Measurements from ENCODE around the gene NAA10. TPM values are rescaled to one million over a fixed set of nuclear protein-coding genes. Genes with fewer than 3 reads are reported as not detected.

The NAA10 gene
- total RNA-seq, 1 donor from 2014 or later: 73.6 TPM

GRCh38 chrX:153948002-153948466, 13.2 kb upstream of the NAA10 start:
- ATAC-seq: no peak

- peak; percentile 78 for ATAC-seq
Measured at GRCh38 chrX:153947009-153947769, 12.4 kb upstream of the NAA10 start.

GRCh38 chrX:153945956-153946943, 11.4 kb upstream of the NAA10 start:
- no peak for ATAC-seq

- ATAC-seq: no peak
Measured at GRCh38 chrX:153944800-153945150, 9.9 kb upstream of the NAA10 start.

- no peak for ATAC-seq
Measured at GRCh38 chrX:153944140-153944799, 9.4 kb upstream of the NAA10 start, which contains the start of gene RENBP. Gene RENBP, minus strand, starts transcription at chrX:153944643. Its CDS starts 33 bp downstream, at chrX:153944610.

- ATAC-seq: no peak
Measured at GRCh38 chrX:153941336-153942252, 6.8 kb upstream of the NAA10 start.

- ATAC-seq: no peak
Measured at GRCh38 chrX:153939573-153939972, 4.7 kb upstream of the NAA10 start.

- no peak for ATAC-seq
Measured at GRCh38 chrX:153938226-153938786, 3.5 kb upstream of the NAA10 start.

GRCh38 chrX:153937056-153937455, 2.2 kb upstream of the NAA10 start:
- ATAC-seq: no peak

GRCh38 chrX:153935326-153935851, 552 bp upstream of the NAA10 start:
- no peak for ATAC-seq

- peak; percentile 3 for ATAC-seq
Measured at GRCh38 chrX:153934148-153934761, 582 bp downstream of the NAA10 start.

- no peak for ATAC-seq
Measured at GRCh38 chrX:153933748-153934147, 1.1 kb downstream of the NAA10 start.

GRCh38 chrX:153932220-153932915, 2.5 kb downstream of the NAA10 start:
- ATAC-seq: no peak

GRCh38 chrX:153931748-153932147, 3.1 kb downstream of the NAA10 start:
- no peak for ATAC-seq

GRCh38 chrX:153931151-153931550, 3.7 kb downstream of the NAA10 start:
- no peak for ATAC-seq

- no peak for ATAC-seq
Measured at GRCh38 chrX:153930011-153930910, 4.6 kb downstream of the NAA10 start.

GRCh38 chrX:153929576-153929975, 5.3 kb downstream of the NAA10 start:
- no peak for ATAC-seq

GRCh38 chrX:153928846-153929245, 6.0 kb downstream of the NAA10 start:
- no peak for ATAC-seq
